ENCODE data around the gene GALNT6. TPM values are rescaled to one million over a fixed set of nuclear protein-coding genes. Genes with fewer than 3 reads are reported as not detected.

The GALNT6 gene
- total RNA-seq, 1 donor, result 66.9 TPM

- no peak for DNase-seq (ENCODE audit: low read depth)
- no peak overlapping the region for H3K4me3 ChIP-seq (ENCODE audit: low read depth, low read length)
- TF ChIP-seq CTCF (IDR thresholded peaks at IDR 0.05; ENCODE audit: insufficient read depth, low read depth, low read length), result no peak
Observed at GRCh38 chr12:51383269-51383905, 7.8 kb downstream of the GALNT6 start.

GRCh38 chr12:51382173-51382572 is 9.0 kb downstream of the GALNT6 start:
- no peak for TF ChIP-seq CTCF (IDR thresholded peaks at IDR 0.05; ENCODE audit: insufficient read depth, low read depth, low read length)
- no peak for DNase-seq (ENCODE audit: low read depth)
- H3K4me3 ChIP-seq (ENCODE audit: low read depth, low read length), result no peak overlapping the region

GRCh38 chr12:51381226-51382079 is 9.8 kb downstream of the GALNT6 start:
- no peak for TF ChIP-seq CTCF (IDR thresholded peaks at IDR 0.05; ENCODE audit: insufficient read depth, low read depth, low read length)
- no peak overlapping the region for H3K4me3 ChIP-seq (ENCODE audit: low read depth, low read length)
- DNase-seq (ENCODE audit: low read depth), result peak; percentile 52

- no peak for DNase-seq (ENCODE audit: low read depth)
- H3K4me3 ChIP-seq (ENCODE audit: low read depth, low read length), result no peak overlapping the region
- TF ChIP-seq CTCF (IDR thresholded peaks at IDR 0.05; ENCODE audit: insufficient read depth, low read depth, low read length), result no peak
Observed at GRCh38 chr12:51379571-51379970, 11.6 kb downstream of the GALNT6 start.

- TF ChIP-seq CTCF (IDR thresholded peaks at IDR 0.05; ENCODE audit: insufficient read depth, low read depth, low read length), result no peak
- H3K4me3 ChIP-seq (ENCODE audit: low read depth, low read length), result no peak overlapping the region
- DNase-seq (ENCODE audit: low read depth), result no peak
Observed at GRCh38 chr12:51378749-51379148, 12.5 kb downstream of the GALNT6 start.

- no peak for DNase-seq (ENCODE audit: low read depth)
- TF ChIP-seq CTCF (IDR thresholded peaks at IDR 0.05; ENCODE audit: insufficient read depth, low read depth, low read length), result no peak
- H3K4me3 ChIP-seq (ENCODE audit: low read depth, low read length), result no peak overlapping the region
Observed at GRCh38 chr12:51377099-51377984, 13.9 kb downstream of the GALNT6 start.
